Measurements from ENCODE around the gene SPATA18.

The SPATA18 gene, protein sequence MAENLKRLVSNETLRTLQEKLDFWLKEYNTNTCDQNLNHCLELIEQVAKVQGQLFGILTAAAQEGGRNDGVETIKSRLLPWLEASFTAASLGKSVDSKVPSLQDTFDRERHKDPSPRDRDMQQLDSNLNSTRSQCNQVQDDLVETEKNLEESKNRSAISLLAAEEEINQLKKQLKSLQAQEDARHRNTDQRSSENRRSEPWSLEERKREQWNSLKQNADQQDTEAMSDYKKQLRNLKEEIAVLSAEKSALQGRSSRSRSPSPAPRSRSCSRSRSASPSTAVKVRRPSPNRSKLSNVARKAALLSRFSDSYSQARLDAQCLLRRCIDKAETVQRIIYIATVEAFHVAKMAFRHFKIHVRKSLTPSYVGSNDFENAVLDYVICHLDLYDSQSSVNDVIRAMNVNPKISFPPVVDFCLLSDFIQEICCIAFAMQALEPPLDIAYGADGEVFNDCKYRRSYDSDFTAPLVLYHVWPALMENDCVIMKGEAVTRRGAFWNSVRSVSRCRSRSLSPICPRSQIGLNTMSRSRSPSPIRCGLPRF

GRCh38 chr4:52051213-52051614, at the start of gene SPATA18:
SPATA18 (plus strand) TSS chr4:52051304; CDS start chr4:52051705, 401 bp downstream.
- DNase-seq: peak in 1 of 2 experiments; percentile 7

DNA sequence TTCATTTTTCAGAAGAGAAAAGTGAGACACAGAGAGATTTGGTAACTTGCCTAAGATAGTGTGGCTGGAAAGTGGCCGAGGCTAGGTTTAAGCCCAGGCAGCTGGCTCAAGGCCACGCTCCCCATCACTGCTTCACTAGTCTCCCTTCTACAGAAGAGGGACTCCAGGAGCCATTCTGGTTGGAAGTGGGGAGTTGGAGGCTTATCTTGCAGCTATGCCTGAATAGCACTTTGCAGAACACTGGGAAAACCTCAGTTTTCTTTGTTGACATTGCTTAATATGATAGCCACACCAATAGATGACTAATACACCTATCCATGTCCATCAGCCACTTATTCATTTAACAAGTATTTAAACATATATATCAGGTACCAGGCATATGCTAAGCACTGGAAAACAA, 49.5 kb upstream of the SPATA18 start:
- DNase-seq: no peak

DNA sequence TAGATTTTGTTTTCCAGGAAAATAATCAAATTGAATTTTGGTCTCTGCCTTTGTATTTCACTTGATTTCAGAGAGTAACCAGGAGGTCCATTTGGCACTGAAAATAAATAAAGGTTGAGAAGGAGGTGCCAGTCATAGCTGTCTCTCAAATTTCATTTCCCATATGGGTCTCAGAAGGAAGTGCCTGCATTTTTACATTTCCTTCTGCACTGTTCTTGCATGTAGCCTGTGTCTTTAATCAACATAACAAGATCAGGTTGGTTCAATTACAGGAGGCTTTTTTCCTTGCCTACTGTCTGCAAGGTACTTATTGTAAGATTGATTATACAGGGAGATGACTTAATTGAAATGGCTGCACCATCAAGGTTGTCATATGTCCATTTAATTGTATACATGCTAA, 46.7 kb upstream of the SPATA18 start:
- no peak for DNase-seq

DNA sequence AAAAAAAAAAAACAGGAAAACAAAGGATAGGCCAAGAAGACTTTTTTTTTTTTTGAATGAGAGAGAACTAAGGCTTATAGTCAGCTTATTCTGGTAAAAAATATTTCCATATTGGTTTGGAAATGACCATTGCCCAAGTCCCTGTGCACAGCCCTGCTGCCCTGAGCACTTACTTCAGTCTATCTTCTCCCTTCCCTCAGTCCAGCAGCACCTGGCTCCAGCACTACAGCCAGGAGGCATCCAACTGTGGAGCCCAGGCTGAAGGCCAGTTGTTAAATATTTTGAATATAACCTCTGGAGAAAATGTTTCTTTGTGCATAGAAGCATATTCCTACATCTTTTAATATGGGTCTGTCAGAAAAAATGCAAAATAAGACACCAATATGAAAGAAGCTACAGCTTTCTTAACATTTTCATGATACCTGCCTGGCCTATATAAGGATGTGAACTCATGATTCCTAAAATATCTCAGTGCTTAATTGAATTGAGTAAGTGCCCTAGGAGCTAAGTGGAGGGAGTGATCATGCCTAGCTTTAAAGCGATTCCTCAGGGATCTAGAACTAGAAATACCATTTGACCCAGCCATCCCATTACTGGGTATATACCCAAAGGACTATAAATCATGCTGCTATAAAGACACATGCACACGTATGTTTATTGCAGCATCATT, 45.4 kb upstream of the SPATA18 start:
- no peak for DNase-seq

DNA sequence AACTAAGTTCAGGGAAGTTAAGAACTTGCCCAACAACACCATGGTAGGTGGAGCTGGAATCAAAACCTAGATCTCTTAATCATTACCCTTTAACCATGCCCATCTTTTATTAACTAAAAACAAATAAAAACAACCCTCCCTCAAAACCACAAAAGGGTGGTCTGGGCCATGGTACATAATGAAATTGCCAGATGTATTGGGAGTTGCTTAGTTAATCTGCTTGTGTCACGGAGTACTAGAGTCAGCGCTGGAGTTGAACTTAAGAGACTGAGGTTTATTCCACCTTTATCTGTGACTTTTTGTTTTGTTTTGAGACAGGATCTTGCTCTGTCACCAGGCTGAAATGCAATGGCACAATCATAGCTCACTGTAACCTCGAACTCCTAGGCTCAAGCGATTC, 44.2 kb upstream of the SPATA18 start:
- DNase-seq: no peak

- no peak for DNase-seq
These were observed 40.1 kb upstream of the SPATA18 start for GRCh38 chr4:52010986-52011385.

DNA sequence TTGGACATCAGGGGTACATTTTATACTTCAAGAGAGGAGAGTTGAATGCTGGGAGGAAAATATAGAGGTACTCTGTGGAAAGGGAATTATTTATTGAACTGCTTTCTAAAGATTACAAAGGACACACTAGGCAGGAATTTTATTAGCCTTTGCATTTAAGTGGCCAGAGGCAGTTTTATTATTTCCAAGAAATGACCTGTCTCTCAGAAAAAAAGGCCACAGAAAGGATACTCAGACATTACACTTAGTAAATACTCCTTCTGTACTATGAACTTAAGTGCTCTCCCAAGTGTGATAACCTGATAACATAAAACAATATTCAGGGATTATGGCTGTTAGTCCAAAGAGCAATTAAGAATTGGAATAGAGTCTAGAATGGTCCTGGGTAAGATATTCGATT, 38.5 kb upstream of the SPATA18 start:
- DNase-seq: no peak

- no peak for DNase-seq
These were observed 36.2 kb upstream of the SPATA18 start for GRCh38 chr4:52014903-52015302.

- DNase-seq: peak; percentile 2 to 64
These were observed 35.7 kb upstream of the SPATA18 start for GRCh38 chr4:52015366-52015765.

GRCh38 chr4:52016981-52017380, 34.1 kb upstream of the SPATA18 start:
- DNase-seq: no peak

GRCh38 chr4:52017814-52018213, 33.3 kb upstream of the SPATA18 start:
- no peak for DNase-seq

DNA sequence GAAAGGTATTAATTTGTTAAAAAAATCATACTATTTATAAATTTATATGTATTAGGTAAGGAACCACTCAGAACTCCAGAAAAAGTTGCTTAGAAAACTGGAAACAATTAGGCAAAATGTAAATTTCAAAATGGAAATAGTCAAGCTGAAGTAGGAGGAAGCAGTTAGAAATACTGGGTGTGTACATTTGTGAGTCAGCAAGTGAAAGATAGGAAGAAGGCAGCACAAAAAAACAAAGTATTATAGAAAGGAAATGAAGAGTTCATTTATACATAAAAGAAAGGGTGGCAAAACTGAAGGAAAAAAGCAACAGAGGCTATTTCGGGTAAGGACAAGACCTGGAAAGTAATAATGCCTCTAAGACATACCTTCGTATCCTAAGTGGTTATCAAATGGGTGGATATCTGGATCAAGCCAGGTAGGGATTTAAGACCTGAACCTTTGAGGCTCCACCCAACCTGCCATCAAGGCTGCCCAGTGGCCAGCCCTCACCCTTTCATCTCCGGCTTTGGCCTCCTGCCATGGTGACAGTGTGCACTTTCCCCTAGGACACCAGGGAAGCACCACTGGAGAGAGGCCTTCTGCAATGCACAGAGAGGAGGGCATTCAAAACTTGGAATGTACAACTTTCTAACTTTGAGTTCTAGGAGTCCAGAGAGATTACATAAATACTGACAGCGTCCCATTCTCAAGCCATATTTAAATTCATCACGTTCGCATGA, 31.0 kb upstream of the SPATA18 start, which contains the start of gene LRRC66:
LRRC66 (minus strand) TSS at position 428 of the 722 bp plus-strand sequence. CDS start 2,750 bp downstream, outside the sequence.
- no peak for DNase-seq

GRCh38 chr4:52028970-52029369, 22.1 kb upstream of the SPATA18 start:
- DNase-seq: no peak

DNA sequence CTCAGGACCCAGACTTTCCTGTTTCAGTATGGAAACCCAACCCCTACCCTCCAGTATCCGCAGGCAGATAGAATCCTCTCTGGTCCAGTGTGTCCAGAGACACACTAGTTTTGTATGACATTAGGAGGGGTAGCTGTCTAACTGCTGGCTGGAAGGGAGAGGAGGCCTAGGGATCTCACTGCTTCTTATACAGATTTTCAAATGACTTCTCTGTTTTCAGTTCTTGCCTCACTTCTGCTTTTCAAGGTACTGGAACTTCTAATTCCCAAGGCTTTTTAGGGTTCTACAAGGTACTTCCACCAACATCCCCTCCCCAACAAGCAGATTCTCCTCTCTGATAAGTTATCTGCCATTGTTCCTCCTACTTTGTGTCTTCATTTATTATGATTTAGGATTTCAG, 19.1 kb upstream of the SPATA18 start:
- no peak for DNase-seq

GRCh38 chr4:52035190-52035589, 15.9 kb upstream of the SPATA18 start:
- DNase-seq: no peak

DNA sequence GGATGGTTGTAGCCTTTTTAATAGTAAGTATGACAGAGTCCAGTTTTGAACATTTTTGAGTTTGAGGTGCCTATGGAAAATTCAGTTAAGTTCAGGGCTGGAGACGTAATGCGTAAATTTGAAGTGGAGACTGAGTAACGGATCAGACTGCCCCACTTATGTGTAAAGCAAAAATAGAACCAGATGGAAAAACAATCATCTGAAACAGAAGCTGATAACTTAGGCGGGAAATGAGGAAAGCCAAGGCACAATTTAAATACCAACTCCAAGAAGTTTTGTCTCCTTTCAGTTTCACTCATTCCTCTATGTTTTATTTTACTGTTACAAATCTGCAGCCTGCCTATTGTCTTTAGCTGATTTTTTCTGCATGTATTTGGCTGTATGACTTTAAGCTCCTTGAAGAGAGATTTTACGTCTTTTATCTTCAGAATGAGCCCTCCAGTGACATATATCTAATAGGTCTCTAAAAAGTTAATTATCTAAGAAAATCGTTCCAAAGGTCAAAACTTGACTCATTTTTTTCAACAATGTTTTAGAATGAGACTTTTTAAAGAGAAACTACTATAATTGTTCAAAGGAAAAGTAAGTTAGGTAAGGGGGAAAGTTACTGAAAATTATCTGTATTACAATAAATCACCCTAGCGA, 14.1 kb upstream of the SPATA18 start:
- no peak for DNase-seq

DNA sequence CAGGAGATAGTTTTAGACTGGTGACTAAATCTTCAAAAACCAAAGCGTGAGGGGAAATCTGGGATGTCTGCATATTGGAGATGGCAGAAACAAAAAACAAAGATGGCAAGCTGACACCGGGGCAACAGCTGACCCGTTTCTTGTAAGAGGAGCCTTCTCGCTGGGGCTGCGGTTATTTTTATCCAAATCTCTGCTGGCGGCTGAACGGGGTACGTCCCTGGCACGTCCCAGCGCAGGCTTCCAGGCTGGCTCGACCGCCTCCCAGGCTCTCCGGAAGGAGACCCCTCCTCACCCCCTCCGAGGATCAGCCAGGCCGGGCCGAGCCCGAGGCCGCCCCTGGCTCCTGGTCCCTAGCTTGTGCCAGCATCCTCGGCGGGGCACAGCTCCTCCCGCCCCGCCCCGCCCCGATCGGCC, 13.4 kb upstream of the SPATA18 start:
- DNase-seq: peak; percentile 12 to 48

DNA sequence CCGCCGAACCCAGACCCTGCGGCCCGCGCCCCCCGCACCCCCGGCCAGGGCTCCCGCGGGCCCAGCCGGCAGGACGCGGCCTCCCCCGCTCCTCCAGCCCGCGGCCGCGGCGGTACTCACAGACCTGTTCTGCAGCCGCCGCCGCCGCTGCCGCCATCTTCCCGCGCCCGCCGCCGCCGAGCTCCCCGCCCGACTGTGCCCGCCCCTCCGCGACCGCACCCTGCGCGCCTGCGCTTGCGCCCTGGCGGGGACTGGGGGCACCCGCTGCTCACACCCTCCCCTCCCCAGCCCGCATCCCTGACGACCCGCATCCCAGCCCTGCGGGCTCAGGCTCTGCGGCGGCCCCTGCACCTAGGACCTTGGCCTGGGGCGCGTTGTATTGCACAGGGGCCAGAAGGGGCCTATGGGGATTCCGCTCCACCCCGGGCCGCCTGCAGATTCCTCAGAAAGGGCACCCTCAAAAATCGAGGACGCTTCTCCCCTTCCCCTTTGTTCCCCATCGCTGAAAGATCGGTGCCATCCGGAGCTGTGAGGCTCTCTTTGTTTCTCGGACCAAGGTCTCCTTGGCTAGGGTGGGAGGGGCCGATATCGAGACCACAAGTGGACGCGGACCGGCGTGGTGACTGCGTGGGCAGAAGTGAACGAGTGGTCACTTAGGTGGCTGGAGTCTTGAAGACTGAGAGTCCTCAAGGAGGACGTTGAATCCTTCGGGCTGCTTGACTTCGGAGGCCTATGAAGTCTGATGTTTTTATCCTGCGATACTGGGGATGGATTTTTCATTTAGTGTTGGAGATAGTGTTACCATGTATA, 12.8 kb upstream of the SPATA18 start, which contains the start of gene SGCB:
SGCB (minus strand) TSS at position 197 of the 810 bp plus-strand sequence; CDS start at position 157, 40 bp downstream.
- peak; percentile 15 to 55 for DNase-seq

- DNase-seq: no peak
These were observed 6.1 kb upstream of the SPATA18 start for GRCh38 chr4:52045028-52045427.

- DNase-seq: no peak
These were observed 1.8 kb upstream of the SPATA18 start for GRCh38 chr4:52049266-52049665.

GRCh38 chr4:52051615-52052474, 741 bp downstream of the SPATA18 start:
- DNase-seq: peak; percentile 56 to 82

Data from NCI-H524 (cell line).